Measurements from ENCODE around the gene CR1. TPM values are rescaled to one million over a fixed set of nuclear protein-coding genes. Genes with fewer than 3 reads are reported as not detected.

Gene CR1
- total and polyA plus RNA-seq, 9 of the 15 experiments (the other 6 are each of a cell fraction or from before 2014, with no cell fraction given) = 0.07 to 0.47 (median 0.18) TPM

GRCh38 chr1:207500306-207500705, 4.3 kb downstream of the CR1 start (continued):
- TF ChIP-seq KDM4B (IDR thresholded peaks at IDR 0.05; ENCODE audit: borderline replicate concordance in 2 of 2, low read depth in 1 of 2) (no peak), CTCF (IDR thresholded peaks at IDR 0.05 in 2 of 3, conservative IDR thresholded peaks at IDR 0.05 in 1 of 3; ENCODE audit: insufficient read depth in 2 of 3, low read depth in 1 of 3, low read length in 3 of 3) (no peak), PTTG1 (tag; IDR thresholded peaks at IDR 0.05; ENCODE audit: low read depth) (no peak), ZNF146 (CRISPR knock-in tag; IDR thresholded peaks at IDR 0.05; ENCODE audit: unreplicated experiment) (no peak), SIX5 (IDR thresholded peaks at IDR 0.05; ENCODE audit: borderline replicate concordance in 1 of 2, insufficient read depth in 1 of 2, low read depth in 1 of 2, low read length in 2 of 2) (no peak), DPF2 (IDR thresholded peaks at IDR 0.05) (peak; percentile 78), MCM2 (IDR thresholded peaks at IDR 0.05; ENCODE audit: low read depth) (no peak), CHD7 (IDR thresholded peaks at IDR 0.05; ENCODE audit: low read depth, low read length) (no peak), MYBL2 (IDR thresholded peaks at IDR 0.05; ENCODE audit: low read depth) (no peak), MYBL2 (CRISPR knock-in tag; IDR thresholded peaks at IDR 0.05; ENCODE audit: borderline replicate concordance) (no peak), ZNF239 (CRISPR knock-in tag; IDR thresholded peaks at IDR 0.05) (no peak), NRF1 (conservative IDR thresholded peaks at IDR 0.05 in 1 of 2, IDR thresholded peaks at IDR 0.05 in 1 of 2) (no peak), ZNF174 (CRISPR knock-in tag; IDR thresholded peaks at IDR 0.05) (no peak), BMI1 (IDR thresholded peaks at IDR 0.05; ENCODE audit: low read length) (no peak), MEIS2 (IDR thresholded peaks at IDR 0.05; ENCODE audit: partially characterized antibody) (peak; percentile 65)
